ENCODE measurements around the gene HPS6.

DNA sequence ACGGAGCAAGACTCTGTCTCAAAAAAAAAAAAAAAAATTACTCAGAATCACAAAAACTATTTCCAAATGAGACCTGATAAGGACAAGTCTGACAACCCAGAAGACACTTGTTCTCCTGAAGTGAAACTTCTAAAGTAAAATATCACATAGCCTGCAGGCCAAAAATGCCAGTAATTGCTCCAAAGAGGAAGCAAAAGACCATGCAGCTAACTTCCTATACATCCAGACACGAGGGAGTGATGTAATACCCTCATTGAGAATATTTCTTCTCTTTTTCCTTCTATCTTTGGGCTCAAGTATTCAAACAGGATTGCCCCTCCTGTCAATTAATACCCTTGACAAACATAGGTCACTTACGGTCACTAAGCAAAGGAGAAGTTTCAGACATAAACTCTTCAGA lies 40.4 kb upstream of the HPS6 start:
- TF ChIP-seq, protein P1, sequence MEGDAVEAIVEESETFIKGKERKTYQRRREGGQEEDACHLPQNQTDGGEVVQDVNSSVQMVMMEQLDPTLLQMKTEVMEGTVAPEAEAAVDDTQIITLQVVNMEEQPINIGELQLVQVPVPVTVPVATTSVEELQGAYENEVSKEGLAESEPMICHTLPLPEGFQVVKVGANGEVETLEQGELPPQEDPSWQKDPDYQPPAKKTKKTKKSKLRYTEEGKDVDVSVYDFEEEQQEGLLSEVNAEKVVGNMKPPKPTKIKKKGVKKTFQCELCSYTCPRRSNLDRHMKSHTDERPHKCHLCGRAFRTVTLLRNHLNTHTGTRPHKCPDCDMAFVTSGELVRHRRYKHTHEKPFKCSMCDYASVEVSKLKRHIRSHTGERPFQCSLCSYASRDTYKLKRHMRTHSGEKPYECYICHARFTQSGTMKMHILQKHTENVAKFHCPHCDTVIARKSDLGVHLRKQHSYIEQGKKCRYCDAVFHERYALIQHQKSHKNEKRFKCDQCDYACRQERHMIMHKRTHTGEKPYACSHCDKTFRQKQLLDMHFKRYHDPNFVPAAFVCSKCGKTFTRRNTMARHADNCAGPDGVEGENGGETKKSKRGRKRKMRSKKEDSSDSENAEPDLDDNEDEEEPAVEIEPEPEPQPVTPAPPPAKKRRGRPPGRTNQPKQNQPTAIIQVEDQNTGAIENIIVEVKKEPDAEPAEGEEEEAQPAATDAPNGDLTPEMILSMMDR (IDR thresholded peaks at IDR 0.05): no peak
- no peak for TF ChIP-seq POLR2A (IDR thresholded peaks at IDR 0.05)
